Skeletal muscle satellite cell (primary cell): Measurements from ENCODE around the gene MRM3.
"Not testable (repeated sequence)": the region's sequence is repeated elsewhere in the genome, so short reads cannot be mapped to it uniquely, and the experiment has no call there.

Experiments used
- H3K27me3 ChIP-seq: 2 replicates; pipeline ENCODE4 v1.7.0; 2013; ENCODE audit warnings: low read length; ENCODE audit not compliant: control insufficient read depth, insufficient read depth
- H3K36me3 ChIP-seq: 2 replicates; pipeline ENCODE4 v1.7.0; 2013; ENCODE audit warnings: mild to moderate bottlenecking, control low read depth, low read length; ENCODE audit not compliant: insufficient read depth
- H3K4me1 ChIP-seq: 2 replicates; pipeline ENCODE4 v1.7.0; 2013; ENCODE audit warnings: low read length; ENCODE audit not compliant: control insufficient read depth, insufficient read depth
- H3K4me2 ChIP-seq: 2 replicates; pipeline ENCODE4 v1.7.0; 2013; ENCODE audit warnings: mild to moderate bottlenecking, low read length
- H3K4me3 ChIP-seq: 2 replicates; pipeline ENCODE4 v1.7.0; 2013; ENCODE audit warnings: low read length
- H3K9ac ChIP-seq: 2 replicates; pipeline ENCODE4 v1.7.0; 2013; ENCODE audit warnings: mild to moderate bottlenecking, low read depth, low read length, moderate library complexity
- H3K9me3 ChIP-seq: replicated peaks from 2 replicates; pipeline ENCODE4 v1.7.0; 2013; ENCODE audit warnings: mild to moderate bottlenecking, control low read depth, low read length

The MRM3 gene

GRCh38 chr17:812638-813204, 30.6 kb downstream of the MRM3 start:
- Histone ChIP-seq H3K4me2 (no peak overlapping the region), H3K4me3 (no peak overlapping the region), H3K9me3 (no peaks in the 10 kb centered on the region), H3K27me3 (peaks cover 4% of the 10 kb centered on the region), H3K4me1 (no peaks in the 10 kb centered on the region), H3K9ac (no peak overlapping the region), H3K36me3 (no peaks in the 10 kb centered on the region)

- Histone ChIP-seq H3K4me2 (no peak overlapping the region), H3K4me1 (no peaks in the 10 kb centered on the region), H3K4me3 (no peak overlapping the region), H3K27me3 (peaks cover 4% of the 10 kb centered on the region), H3K36me3 (no peaks in the 10 kb centered on the region), H3K9ac (no peak overlapping the region), H3K9me3 (no peaks in the 10 kb centered on the region)
Measured at GRCh38 chr17:814371-814770, 32.2 kb downstream of the MRM3 start.

- Histone ChIP-seq H3K4me3 (no peak overlapping the region), H3K4me2 (no peak overlapping the region), H3K9ac (no peak overlapping the region), H3K4me1 (no peaks in the 10 kb centered on the region), H3K36me3 (no peaks in the 10 kb centered on the region), H3K9me3 (no peaks in the 10 kb centered on the region), H3K27me3 (peaks cover 4% of the 10 kb centered on the region)
Measured at GRCh38 chr17:819251-819650, 37.1 kb downstream of the MRM3 start.

GRCh38 chr17:823501-823902, 41.3 kb downstream of the MRM3 start:
- Histone ChIP-seq H3K4me3 (no peak overlapping the region), H3K4me1 (no peaks in the 10 kb centered on the region), H3K36me3 (no peaks in the 10 kb centered on the region), H3K9ac (no peak overlapping the region), H3K9me3 (no peaks in the 10 kb centered on the region), H3K4me2 (no peak overlapping the region), H3K27me3 (no peaks in the 10 kb centered on the region)

- no peak overlapping the region for H3K4me2 ChIP-seq
- H3K9me3 ChIP-seq = no peaks in the 10 kb centered on the region
- H3K4me1 ChIP-seq = no peaks in the 10 kb centered on the region
- H3K36me3 ChIP-seq = no peaks in the 10 kb centered on the region
- no peak overlapping the region for H3K9ac ChIP-seq
- H3K27me3 ChIP-seq = no peaks in the 10 kb centered on the region
- H3K4me3 ChIP-seq = no peak overlapping the region
Measured at GRCh38 chr17:824378-824777, 42.2 kb downstream of the MRM3 start.

- no peak overlapping the region for H3K9ac ChIP-seq
- no peak overlapping the region for H3K4me3 ChIP-seq
- no peaks in the 10 kb centered on the region for H3K27me3 ChIP-seq
- no peaks in the 10 kb centered on the region for H3K36me3 ChIP-seq
- no peak overlapping the region for H3K4me2 ChIP-seq
- H3K4me1 ChIP-seq = no peaks in the 10 kb centered on the region
- H3K9me3 ChIP-seq = no peaks in the 10 kb centered on the region
Measured at GRCh38 chr17:825216-825615, 43.1 kb downstream of the MRM3 start.

- Histone ChIP-seq H3K4me3 (no peak overlapping the region), H3K27me3 (no peaks in the 10 kb centered on the region), H3K4me1 (no peaks in the 10 kb centered on the region), H3K9me3 (no peaks in the 10 kb centered on the region), H3K4me2 (no peak overlapping the region), H3K36me3 (no peaks in the 10 kb centered on the region), H3K9ac (no peak overlapping the region)
Measured at GRCh38 chr17:826778-827177, 44.6 kb downstream of the MRM3 start.

- Histone ChIP-seq H3K9ac (no peak overlapping the region), H3K9me3 (no peaks in the 10 kb centered on the region), H3K36me3 (no peaks in the 10 kb centered on the region), H3K27me3 (no peaks in the 10 kb centered on the region), H3K4me2 (no peak overlapping the region), H3K4me1 (no peaks in the 10 kb centered on the region), H3K4me3 (no peak overlapping the region)
Measured at GRCh38 chr17:828761-829160, 46.6 kb downstream of the MRM3 start.

- not testable (repeated sequence) for H3K9me3 ChIP-seq, H3K4me2 ChIP-seq, H3K4me1 ChIP-seq, H3K36me3 ChIP-seq, H3K9ac ChIP-seq, H3K27me3 ChIP-seq, H3K4me3 ChIP-seq
Measured at GRCh38 chr17:829614-830013, 47.5 kb downstream of the MRM3 start.

- H3K9me3 ChIP-seq = no peaks in the 10 kb centered on the region
- no peak overlapping the region for H3K9ac ChIP-seq
- H3K4me2 ChIP-seq = no peak overlapping the region
- no peaks in the 10 kb centered on the region for H3K4me1 ChIP-seq
- H3K27me3 ChIP-seq = no peaks in the 10 kb centered on the region
- no peaks in the 10 kb centered on the region for H3K36me3 ChIP-seq
- H3K4me3 ChIP-seq = no peak overlapping the region
Measured at GRCh38 chr17:830381-830780, 48.2 kb downstream of the MRM3 start.

- no peak overlapping the region for H3K9ac ChIP-seq
- H3K4me2 ChIP-seq = no peak overlapping the region
- no peak overlapping the region for H3K4me3 ChIP-seq
- H3K27me3 ChIP-seq = no peaks in the 10 kb centered on the region
- H3K4me1 ChIP-seq = peaks cover 1% of the 10 kb centered on the region
- no peaks in the 10 kb centered on the region for H3K36me3 ChIP-seq
- no peaks in the 10 kb centered on the region for H3K9me3 ChIP-seq
Measured at GRCh38 chr17:830950-831349, 48.8 kb downstream of the MRM3 start.

GRCh38 chr17:834136-834535, 52.0 kb downstream of the MRM3 start:
- no peak overlapping the region for H3K4me2 ChIP-seq
- peaks cover 3% of the 10 kb centered on the region for H3K4me1 ChIP-seq
- no peaks in the 10 kb centered on the region for H3K27me3 ChIP-seq
- H3K9ac ChIP-seq = no peak overlapping the region
- no peaks in the 10 kb centered on the region for H3K9me3 ChIP-seq
- H3K4me3 ChIP-seq = no peak overlapping the region
- H3K36me3 ChIP-seq = no peaks in the 10 kb centered on the region
